ENCODE measurements around the gene PERCC1.

DNA sequence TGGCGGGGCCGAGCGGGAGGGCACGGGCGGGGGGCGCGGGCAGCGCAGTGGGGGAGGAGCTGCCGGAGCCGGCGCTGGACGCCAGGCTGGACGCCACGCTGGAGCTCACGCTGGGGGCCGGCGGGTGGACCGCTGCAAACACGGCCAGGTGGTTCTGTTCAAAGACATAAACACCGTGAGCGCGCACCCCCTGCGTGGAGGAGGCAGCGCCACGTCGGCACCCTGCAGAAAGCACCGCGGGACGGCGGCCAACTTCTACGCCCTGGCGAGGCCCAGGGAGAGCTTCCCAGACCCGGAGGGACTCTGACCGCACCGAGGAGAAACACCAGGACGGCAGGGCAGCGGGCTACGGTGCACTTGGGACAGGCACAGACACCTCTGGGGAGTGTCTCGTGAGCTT, 45.6 kb upstream of the PERCC1 start:
- TF ChIP-seq, protein P1, sequence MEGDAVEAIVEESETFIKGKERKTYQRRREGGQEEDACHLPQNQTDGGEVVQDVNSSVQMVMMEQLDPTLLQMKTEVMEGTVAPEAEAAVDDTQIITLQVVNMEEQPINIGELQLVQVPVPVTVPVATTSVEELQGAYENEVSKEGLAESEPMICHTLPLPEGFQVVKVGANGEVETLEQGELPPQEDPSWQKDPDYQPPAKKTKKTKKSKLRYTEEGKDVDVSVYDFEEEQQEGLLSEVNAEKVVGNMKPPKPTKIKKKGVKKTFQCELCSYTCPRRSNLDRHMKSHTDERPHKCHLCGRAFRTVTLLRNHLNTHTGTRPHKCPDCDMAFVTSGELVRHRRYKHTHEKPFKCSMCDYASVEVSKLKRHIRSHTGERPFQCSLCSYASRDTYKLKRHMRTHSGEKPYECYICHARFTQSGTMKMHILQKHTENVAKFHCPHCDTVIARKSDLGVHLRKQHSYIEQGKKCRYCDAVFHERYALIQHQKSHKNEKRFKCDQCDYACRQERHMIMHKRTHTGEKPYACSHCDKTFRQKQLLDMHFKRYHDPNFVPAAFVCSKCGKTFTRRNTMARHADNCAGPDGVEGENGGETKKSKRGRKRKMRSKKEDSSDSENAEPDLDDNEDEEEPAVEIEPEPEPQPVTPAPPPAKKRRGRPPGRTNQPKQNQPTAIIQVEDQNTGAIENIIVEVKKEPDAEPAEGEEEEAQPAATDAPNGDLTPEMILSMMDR (IDR thresholded peaks at IDR 0.05; ENCODE audit: insufficient read depth, low read length, poor library complexity, severe bottlenecking): no peak
- no peak for TF ChIP-seq EZH2phosphoT487 (conservative IDR thresholded peaks at IDR 0.05; ENCODE audit: low read length)

Measured in SU-DHL-6 (cell line).